Midbrain (tissue), 1 donor: ENCODE data around the gene RPL18A.

ENCODE experiments used
- DNase-seq: peaks from one replicate; lab custom pipeline; 2025; lab: John Stamatoyannopoulos, UW

Gene RPL18A

DNA sequence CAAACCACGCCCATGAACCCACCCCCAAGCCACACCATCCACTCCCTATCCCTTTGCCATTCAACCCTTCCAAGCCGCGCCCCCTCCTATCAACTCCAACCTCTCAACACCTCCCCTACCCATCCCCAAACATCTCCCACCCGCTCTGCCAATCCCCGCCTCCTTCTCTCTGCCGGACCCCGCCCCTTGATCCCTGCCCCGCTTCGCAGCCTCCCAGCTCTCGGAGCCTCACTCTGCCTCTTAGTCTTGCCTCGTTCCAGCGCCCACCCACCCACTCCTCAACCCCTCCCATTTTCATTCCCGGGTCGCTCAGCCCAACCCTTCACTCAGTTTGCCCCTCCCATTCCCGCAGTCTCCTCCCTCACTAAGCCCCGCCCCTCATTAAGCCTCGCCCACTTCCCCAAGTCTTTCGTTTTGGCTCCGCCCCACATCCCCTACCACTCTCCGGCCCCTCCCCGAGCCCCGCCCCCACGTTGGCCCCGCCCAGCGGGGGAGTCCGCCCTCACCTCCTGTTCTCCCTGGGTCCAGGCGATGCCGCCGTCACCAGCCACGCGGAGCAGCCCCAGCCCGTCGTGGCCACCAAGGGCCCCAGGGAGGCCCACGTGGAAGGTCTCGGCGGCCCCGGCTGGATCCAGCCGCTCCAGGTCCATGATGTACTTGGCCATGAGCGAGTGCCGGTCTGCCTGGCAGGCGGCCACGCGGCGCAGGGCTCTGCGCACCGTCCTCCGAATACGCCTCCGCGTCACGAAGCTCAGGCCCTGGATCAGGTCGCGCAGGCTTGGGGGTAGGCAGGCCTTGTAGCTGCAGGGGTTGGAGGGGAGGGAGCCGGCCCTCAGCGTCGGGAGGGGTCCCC lies 17.7 kb upstream of the RPL18A start:
- DNase-seq: peak; percentile 21

DNA sequence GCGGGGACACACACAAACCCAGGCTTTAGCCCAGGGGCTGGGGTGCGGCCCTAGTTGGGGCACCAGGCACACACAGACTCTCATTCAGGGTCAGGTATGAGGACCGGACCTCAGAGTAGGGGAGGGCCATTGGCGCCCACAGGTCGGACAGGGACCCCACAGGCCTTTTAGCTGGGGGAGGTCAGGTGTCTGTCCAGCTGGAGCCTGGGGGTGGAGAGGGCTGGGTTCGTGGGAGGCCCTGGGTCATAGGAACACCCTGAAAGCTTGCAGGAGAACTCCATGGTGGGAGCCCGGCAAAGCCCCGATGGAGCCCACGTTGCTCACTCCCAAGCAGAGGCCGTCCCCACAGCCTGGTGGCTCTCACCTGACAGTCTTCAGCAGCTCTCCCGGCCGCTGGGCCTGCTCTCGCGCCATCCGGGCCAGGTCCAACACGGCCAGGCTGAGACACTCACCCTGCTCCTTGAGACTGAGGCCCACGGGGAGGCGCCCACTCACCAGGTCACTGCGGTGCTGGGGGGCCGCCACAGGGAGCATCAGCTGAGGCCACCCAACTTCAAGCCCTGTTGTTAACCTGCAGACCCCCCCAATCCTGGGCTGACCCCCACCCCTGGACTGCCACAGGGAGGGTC lies 16.9 kb upstream of the RPL18A start:
- no peak for DNase-seq

- no peak for DNase-seq
These were observed 16.4 kb upstream of the RPL18A start for GRCh38 chr19:17843292-17843827.

GRCh38 chr19:17843908-17844490 lies 15.7 kb upstream of the RPL18A start:
- DNase-seq: no peak

GRCh38 chr19:17846146-17846545 lies 13.6 kb upstream of the RPL18A start:
- DNase-seq: no peak

DNA sequence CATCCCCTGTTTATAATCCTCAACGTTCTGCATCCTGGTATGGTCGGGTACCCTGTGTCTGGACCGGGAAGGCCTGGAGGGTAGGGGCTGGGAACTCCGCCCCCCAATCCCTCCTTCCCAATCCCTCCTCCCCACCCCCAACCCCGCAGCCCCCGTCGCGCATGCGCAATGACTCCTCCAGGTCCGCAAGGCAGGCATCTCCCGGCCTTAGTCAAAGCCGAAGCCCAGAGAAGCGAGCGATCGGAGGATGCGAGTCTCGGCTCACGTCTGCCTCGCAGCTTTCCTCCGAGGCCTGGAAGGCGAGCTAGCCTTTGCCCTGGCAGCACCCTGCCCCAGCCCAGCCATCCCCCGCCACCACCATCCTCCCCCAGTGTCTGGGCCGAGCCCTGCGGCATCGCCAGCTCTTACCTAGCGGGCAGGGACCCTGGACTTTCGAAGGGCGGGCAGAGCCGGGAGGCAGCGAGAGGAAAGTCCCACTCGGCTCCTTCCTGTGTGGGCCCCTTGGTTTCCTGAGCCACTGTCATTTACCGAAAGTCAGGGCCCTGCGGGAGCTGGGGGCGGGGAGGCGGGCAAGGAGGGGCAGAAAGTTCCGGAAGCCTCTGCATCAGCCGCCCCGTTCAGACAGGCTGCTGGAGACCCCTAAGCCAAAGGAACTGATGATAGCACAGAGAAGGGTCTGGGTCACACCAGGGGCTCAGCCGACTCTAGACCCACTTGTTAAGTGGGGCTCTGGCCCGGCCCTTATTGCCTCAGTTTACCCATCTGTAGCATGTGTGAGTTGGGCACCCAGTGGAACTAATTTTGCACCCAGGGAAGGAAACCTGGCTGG lies 12.0 kb upstream of the RPL18A start, which contains the start of gene JAK3:
TSS of gene JAK3 (minus strand) at position 445 of the 829 bp plus-strand sequence. CDS start 3,565 bp downstream, outside the sequence.
- peak; percentile 40 for DNase-seq

DNA sequence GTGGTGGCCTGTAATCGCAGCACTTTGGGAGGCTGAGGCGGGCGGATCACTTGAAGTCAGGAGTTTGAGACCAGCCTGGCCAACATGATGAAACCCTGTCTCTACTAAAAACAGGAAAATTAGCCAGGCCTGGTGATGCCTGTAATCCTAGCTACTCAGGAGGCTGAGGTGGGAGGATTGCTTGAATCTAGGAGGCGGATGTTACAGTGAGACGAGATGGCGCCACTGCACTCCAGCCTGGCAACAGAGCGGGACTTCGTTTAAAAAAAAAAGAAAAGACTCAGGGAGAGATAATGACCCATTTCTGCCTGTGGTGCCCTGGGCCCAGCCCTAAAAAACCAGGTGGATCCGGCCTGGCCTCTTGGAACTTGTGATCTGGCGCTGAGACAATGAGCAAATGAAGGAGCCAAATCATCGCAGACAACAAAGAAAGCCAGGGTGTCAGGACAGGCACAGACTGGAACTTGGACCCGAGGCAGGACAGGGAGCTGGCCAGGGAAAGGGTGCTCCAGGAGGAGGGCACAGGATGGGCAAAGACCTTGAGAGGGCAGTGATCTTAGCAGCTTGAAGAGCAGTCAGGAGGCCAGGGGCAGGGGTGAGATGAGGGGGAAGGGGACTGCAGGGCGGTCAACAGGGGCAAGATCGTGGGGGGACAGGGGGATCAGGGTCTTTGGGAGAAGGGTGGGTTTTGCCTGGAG lies 11.0 kb upstream of the RPL18A start:
- DNase-seq: no peak

DNA sequence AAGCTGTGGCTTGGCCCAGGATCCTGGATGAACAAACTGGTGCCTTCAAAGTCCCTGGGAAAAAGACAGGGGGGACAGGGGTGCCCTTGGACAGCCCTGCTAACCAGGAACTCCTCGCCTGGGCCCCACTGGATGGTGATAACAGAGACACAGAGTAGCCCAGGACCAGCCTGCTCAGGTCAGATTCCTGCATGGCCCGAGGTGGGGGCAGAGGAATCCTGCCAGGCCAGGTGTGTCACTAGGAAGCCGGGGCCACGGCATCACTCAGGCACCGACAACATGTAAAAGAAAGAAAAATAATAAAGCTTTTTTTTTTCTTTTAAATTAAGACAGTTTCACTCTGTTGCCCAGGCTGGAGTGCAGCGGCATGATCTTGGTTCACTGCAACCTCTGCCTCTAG lies 5.6 kb upstream of the RPL18A start:
- no peak for DNase-seq

GRCh38 chr19:17855280-17856152 lies 4.2 kb upstream of the RPL18A start:
- peak; percentile 85 for DNase-seq

DNA sequence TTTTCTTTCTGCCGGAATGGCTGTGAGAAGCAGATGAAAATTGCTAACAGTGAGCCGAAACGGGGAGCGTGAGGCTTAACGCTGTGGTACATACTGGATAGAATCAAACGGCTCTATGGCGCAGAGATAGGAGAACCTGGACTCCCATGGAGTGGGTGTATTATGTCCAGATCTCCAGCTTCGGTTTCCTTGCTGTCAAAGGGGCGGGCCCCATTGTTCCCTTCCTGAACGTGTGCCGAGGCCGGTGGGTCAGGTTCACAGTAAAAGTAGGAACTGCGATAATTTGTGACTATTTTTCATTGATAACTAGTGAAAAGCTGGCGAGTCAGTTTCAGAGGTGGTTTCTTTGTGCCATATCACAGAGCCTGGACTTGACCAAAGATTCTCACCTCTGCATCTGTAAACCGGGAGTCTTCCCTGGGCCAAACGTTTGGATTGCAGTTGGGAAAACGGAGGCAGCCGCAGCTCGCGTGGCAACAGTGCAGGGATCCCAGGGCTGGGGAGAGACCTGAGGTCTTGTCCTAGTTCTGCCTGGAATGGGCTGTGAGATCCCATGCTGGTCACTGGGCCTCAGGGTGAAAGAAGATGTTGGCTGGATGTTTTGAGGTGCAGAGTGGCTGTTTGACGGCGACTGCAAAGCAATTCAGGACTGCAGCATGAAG lies 752 bp downstream of the RPL18A start:
- DNase-seq: no peak

- no peak for DNase-seq
These were observed 1.3 kb downstream of the RPL18A start for GRCh38 chr19:17860993-17861360.

GRCh38 chr19:17861542-17862402 lies 2.1 kb downstream of the RPL18A start:
- no peak for DNase-seq

- no peak for DNase-seq
These were observed 3.2 kb downstream of the RPL18A start for GRCh38 chr19:17862711-17863519.

DNA sequence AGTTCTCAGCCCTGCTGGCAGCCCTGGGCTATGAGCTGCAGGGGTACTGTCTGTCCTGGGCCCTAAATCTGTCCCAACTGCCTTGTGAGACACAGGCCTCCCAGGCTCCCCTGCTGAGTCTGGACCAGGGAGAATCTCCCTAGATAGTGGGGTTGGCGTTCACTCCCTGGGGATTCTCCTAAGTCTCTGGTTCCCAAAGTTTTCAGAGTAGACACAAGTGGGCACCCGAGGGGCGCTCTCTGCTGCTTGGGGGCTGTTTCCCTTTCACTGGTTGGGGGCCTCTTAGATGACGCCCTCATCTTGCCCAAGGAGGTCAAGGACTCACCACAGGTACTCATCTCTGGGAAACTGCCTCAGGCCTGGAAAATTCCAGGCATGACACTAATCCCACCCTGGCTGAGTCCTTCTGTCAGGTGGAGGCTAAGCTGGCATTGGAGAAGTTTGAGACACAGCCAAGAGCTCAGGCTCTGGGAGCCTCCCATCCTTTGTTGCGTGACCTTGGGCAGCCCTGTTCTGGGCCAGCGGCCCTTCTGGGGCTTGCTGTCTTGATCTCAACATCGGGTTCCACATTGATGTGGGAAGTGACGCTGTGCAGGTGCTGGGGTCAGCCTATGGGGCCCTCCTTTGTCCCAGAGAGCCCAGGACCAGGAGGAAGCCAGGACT lies 3.9 kb downstream of the RPL18A start:
- DNase-seq: no peak

DNA sequence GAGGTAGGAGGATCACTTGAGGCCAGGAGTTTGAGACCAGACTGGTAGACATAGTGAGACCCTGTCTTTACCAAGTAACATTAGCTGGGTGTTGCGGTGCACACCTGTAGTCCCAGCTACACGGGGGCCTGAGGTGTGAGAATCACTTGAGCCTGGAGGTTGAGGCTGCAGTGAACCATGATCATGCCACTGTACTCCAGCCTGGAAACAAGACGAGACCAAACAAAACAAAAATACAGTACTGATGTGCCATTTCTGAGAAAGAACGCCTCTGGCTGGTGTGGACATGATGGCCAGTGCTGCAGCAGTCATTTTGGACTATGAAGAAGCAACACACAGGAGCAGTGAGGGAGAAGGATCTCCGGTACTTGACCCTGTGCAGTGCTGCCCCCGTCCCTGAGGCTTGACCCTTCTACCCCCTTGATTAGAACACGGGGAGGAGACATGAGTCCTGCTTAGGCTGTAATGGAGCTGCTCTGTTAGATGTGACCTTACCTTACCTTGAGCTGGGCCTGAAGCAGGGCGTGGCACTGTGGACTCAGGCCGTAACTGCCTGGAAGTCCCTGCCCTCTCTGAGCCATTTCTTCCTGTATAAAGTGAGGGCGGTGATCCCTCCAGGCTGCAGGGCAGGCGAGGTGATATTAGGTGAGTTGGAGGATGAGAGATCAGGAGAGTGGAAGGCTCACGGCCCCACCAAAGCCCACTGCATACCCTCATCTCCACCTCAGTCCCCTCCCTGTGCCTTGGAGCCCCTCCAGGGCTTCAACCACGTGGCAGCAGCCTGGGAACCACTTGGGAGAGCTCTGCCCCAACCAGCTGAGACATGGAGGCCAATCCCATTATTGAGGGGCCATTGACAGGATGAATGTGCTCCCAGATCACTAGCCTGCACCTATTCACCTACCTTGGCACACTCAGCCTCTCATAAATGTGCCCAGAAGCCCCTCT lies 5.9 kb downstream of the RPL18A start:
- no peak for DNase-seq

GRCh38 chr19:17866312-17866963 lies 6.7 kb downstream of the RPL18A start:
- no peak for DNase-seq
